Stomach (tissue), 9 donors: ENCODE measurements around the gene PPIL3. TPM values are rescaled to one million over a fixed set of nuclear protein-coding genes. Genes with fewer than 3 reads are reported as not detected.
"Not testable (repeated sequence)": the region's sequence is repeated elsewhere in the genome, so short reads cannot be mapped to it uniquely, and the experiment has no call there.

ENCODE experiments used
- DNase-seq, 2 donors: peaks; one replicate each; pipeline versions ENCODE4 v3.0.0 to v3.0.0-alpha.2; 2013 to 2019
- H3K27ac ChIP-seq, 5 donors: fragments of 200-600 bp in 4 of 5; sonication (generic) in 4 of 5; one replicate each; pipeline ENCODE4 v1.5.1; 2013 to 2019; ENCODE audit warnings: mild to moderate bottlenecking in 1 of 5, moderate library complexity in 1 of 5
- H3K27me3 ChIP-seq, 3 donors: fragments of 200-600 bp; sonication (generic); one replicate each; pipeline ENCODE4 v1.5.1; 2017 to 2019; ENCODE audit warnings: mixed run types in 1 of 3
- H3K36me3 ChIP-seq, 4 donors: fragments of 200-600 bp; sonication (generic); 1 replicate in 3 of 4; 2 replicates in 1 of 4; pipeline ENCODE4 v1.5.1; 2016 to 2019
- H3K4me1 ChIP-seq, 4 donors: fragments of 200-600 bp; sonication (generic); one replicate each; pipeline ENCODE4 v1.5.1; 2016 to 2019
- H3K4me3 ChIP-seq, 4 donors: fragments of 200-600 bp; sonication (generic) in 3 of 4; one replicate each; pipeline ENCODE4 v1.5.1; 2016 to 2019; ENCODE audit warnings: mild to moderate bottlenecking in 1 of 4
- H3K9me3 ChIP-seq, 4 donors: fragments of 200-600 bp; sonication (generic); one replicate each; pipeline ENCODE4 v1.5.1; 2016 to 2019
- EP300 ChIP-seq: sonication (generic); formaldehyde crosslinking; IDR thresholded peaks from one replicate; pipeline ENCODE4 v1.6.1; 2017; ENCODE audit warnings: antibody characterized with exemption
- POLR2A ChIP-seq, 4 donors: fragments of 450-650 bp; IDR thresholded peaks; one replicate each; pipeline ENCODE4 v1.6.1; 2016; ENCODE audit warnings: antibody characterized with exemption in 4 of 4, control low read depth in 2 of 4, mild to moderate bottlenecking in 1 of 4, moderate library complexity in 1 of 4
- POLR2AphosphoS5 ChIP-seq, 3 donors: sonication (generic); formaldehyde crosslinking; IDR thresholded peaks; one replicate each; pipeline ENCODE4 v1.6.1; 2016; ENCODE audit warnings: antibody characterized with exemption in 3 of 3
- WGBS, 5 donors: extraction: QIAGEN DNeasy Blood & Tissue Kit in 3 of 5; methylation state at CpG; one replicate each; pipeline versions ENCODE4 v1.1.5 to v1.1.7; 2013 to 2018; 5-methylcytosine and 5-hydroxymethylcytosine counted together
- intact Hi-C: fragments of 100-400 bp; cut with DNase I; formaldehyde crosslinking; loops from one replicate; pipeline ENCODE4 v1.15.1; 2023; ENCODE audit warnings: low total_unique reads
- polyA plus RNA-seq, 3 donors: library from polyadenylated mRNA; stranded (reverse); fragments of 200-250 nt; gene quantifications; one replicate each; pipeline ENCODE4 v1.2.3, GENCODE V29; 2013
- total RNA-seq, 5 donors: library from RNA; depleted of rRNA; stranded (reverse); fragments of >200 nt; gene quantifications; one replicate each; pipeline versions ENCODE4 v1.1.0 to v1.2.3, GENCODE V29; 2014 to 2016
- TF ChIP-seq, protein P1 (sequence below), 7 experiments: fragments of 450-650 bp in 4 of 7; fragments of 200-600 bp in 3 of 7; sonication (generic) in 3 of 7; IDR thresholded peaks; one replicate each; pipeline ENCODE4 v1.5.1; 2016 to 2019; ENCODE audit warnings: antibody characterized with exemption in 7 of 7, control low read depth in 2 of 7, mild to moderate bottlenecking in 1 of 7
- donor health status: healthy with polysubstance abuse.
- donor health status: Bipolar disorder and iron deficiency.
- donor health status: healthy.

PPIL3 gene
- total and polyA plus RNA-seq, 8 donors = 5.5 to 51.2 (median 24.4) TPM; not detected in 2

DNA sequence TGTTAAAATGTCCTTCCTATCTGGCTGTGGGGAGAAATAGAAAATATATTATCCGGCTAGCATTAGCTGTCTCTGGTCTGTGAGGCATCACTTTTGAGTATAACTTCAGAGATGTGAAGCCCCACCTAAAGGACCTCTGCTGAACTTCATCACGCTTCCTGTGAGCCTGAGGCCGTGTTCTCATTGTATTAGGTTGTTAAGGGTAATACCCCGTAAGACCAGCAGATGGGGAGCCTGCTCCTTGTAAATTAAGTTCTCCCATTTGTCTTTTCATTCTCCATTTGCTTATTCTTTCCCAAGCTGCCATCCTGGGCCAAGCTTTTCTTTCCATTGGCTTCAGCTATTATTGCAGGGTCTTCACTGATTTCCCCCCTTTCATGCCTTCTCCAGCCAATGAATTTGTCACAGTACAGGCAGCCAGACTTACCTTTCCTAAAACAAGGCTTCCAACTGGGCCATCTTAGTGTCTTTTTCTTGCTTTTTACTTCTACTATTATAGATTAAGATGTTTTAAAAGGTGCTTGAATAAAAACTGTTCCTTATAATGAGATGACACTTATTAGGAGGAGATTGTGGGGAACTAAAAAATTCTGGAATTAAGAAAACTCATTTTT lies 12.7 kb upstream of the PPIL3 start:
- DNase-seq = peak; percentile 72 to 92
- Histone ChIP-seq H3K27me3 (no peaks in the 10 kb centered on the region), H3K4me3 (no peak overlapping the region), H3K27ac (no peak overlapping the region), H3K4me1 (peaks cover 0 to 16% (median 6%) of the 10 kb centered on the region in 4 donors), H3K36me3 (peaks cover 20 to 79% (median 74%) of the 10 kb centered on the region in 4 donors), H3K9me3 (no peaks in the 10 kb centered on the region)
- 4 to 10% (median 8%) methylated on average over 4 of the region's 4 CpGs for WGBS, 5 donors
- intact Hi-C loops = loop anchor here (10.0 kb wide), 1 partner anchor 153 kb away; no protein-coding TSS in a partner anchor
- TF ChIP-seq POLR2AphosphoS5 (IDR thresholded peaks at IDR 0.05) (peak in 1 of 3 donors; percentile 43), POLR2A (IDR thresholded peaks at IDR 0.05) (no peak), EP300 (no peak)
- TF ChIP-seq, protein P1, sequence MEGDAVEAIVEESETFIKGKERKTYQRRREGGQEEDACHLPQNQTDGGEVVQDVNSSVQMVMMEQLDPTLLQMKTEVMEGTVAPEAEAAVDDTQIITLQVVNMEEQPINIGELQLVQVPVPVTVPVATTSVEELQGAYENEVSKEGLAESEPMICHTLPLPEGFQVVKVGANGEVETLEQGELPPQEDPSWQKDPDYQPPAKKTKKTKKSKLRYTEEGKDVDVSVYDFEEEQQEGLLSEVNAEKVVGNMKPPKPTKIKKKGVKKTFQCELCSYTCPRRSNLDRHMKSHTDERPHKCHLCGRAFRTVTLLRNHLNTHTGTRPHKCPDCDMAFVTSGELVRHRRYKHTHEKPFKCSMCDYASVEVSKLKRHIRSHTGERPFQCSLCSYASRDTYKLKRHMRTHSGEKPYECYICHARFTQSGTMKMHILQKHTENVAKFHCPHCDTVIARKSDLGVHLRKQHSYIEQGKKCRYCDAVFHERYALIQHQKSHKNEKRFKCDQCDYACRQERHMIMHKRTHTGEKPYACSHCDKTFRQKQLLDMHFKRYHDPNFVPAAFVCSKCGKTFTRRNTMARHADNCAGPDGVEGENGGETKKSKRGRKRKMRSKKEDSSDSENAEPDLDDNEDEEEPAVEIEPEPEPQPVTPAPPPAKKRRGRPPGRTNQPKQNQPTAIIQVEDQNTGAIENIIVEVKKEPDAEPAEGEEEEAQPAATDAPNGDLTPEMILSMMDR (IDR thresholded peaks at IDR 0.05) = peak in 5 of 7 experiments; percentile 70 to 87 (median 76)

DNA sequence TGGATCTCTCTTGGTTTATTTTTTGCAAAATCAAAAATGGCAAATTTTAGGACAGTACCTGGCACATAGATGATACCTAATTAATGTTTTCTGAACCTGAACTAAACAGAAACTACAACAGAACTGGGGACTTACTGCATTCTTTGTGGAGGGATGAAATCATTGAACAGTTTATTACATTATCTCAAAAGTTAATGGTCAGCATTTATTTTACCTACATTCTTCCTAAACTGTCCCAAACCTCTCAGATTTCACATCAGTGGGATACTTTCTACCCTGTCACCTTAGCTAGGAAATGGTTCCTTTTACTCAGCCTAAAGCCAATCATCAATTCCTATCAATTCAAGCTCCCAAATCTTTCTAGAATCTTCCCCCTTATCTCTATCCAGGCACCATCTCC lies 10.6 kb upstream of the PPIL3 start:
- TF ChIP-seq, protein P1 (IDR thresholded peaks at IDR 0.05) = no peak
- no peak for TF ChIP-seq EP300
- TF ChIP-seq POLR2A (IDR thresholded peaks at IDR 0.05) = no peak
- no peak for TF ChIP-seq POLR2AphosphoS5 (IDR thresholded peaks at IDR 0.05)
- Histone ChIP-seq H3K36me3 (peaks cover 26 to 91% (median 82%) of the 10 kb centered on the region in 4 donors), H3K27ac (no peak overlapping the region), H3K4me1 (peaks cover 0 to 28% (median 4%) of the 10 kb centered on the region in 4 donors), H3K9me3 (no peaks in the 10 kb centered on the region), H3K27me3 (no peaks in the 10 kb centered on the region), H3K4me3 (no peak overlapping the region)
- DNase-seq = no peak
- intact Hi-C loops = loop anchor here (10.0 kb wide), 1 partner anchor 275 kb away; no protein-coding TSS in a partner anchor

DNA sequence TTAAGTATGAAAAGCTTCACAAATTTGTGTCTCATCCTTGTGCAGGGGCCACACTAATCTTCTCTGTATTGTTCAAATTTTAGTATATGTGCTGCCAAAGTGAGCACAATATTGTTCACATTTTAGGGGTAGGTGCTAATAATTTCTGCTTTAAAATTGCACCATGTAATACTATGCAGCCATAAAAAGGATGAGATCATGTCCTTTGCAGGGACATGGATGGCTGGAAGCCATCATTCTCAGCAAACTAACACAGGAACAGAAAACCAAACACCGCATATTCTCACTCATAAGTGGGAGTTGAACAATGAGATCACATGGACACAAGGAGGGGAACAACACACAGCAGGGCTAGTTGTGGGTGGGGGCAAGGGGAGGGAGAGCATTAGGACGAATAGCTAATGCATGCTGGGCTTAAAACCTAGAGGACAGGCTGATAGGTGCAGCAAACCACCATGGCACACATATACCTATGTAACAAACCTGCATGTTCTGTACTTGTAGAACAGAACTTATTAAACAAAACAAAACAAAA lies 7.1 kb downstream of the PPIL3 start:
- H3K27me3 ChIP-seq, DNase-seq, intact Hi-C loops, H3K4me3 ChIP-seq, H3K4me1 ChIP-seq, H3K27ac ChIP-seq, H3K9me3 ChIP-seq: not testable (repeated sequence)
- H3K36me3 ChIP-seq = peaks cover 25 to 96% (median 90%) of the 10 kb centered on the region in 4 donors
- 75 to 86% (median 81%) methylated on average over 2 of the region's 2 CpGs for WGBS, 5 donors

DNA sequence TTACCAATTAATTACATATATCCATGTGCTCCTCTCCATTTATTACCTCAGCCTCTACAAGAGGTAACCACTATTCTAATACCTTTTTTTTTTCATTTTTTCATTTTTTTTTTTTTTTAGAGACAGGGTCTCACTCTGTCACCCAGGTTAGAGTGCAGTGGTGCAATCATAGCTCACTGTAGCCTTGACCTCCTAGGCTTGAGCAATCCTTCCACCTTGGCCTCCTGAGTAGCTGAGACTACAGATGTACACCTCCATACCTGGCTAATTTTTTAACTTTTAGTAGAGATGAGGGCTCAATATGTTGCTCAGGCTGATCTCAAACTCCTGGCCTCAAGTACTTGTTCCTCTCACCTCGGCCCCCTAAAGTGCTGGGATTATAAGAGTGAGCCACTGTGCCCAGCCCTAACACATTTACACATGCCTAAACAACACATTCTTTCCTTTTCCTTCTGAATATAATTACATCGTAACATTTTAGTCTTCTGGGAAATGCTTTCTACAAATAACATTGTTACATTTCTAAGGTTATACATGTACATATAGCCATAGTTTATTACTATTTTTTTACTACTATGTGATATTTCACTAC lies 10.5 kb downstream of the PPIL3 start:
- Histone ChIP-seq H3K36me3 (peaks cover 32 to 100% (median 96%) of the 10 kb centered on the region in 4 donors), H3K4me1 (no peaks in the 10 kb centered on the region), H3K27me3 (no peaks in the 10 kb centered on the region), H3K9me3 (no peaks in the 10 kb centered on the region), H3K27ac (no peak overlapping the region), H3K4me3 (no peak overlapping the region)
- WGBS, 5 donors = 91 to 98% (median 97%) methylated on average over 2 of the region's 2 CpGs
- no peak for DNase-seq
- TF ChIP-seq POLR2AphosphoS5 (IDR thresholded peaks at IDR 0.05) = no peak
- TF ChIP-seq POLR2A (IDR thresholded peaks at IDR 0.05) = no peak
- no peak for TF ChIP-seq EP300
- TF ChIP-seq, protein P1 (IDR thresholded peaks at IDR 0.05) = no peak
- intact Hi-C loops = no loop called here

DNA sequence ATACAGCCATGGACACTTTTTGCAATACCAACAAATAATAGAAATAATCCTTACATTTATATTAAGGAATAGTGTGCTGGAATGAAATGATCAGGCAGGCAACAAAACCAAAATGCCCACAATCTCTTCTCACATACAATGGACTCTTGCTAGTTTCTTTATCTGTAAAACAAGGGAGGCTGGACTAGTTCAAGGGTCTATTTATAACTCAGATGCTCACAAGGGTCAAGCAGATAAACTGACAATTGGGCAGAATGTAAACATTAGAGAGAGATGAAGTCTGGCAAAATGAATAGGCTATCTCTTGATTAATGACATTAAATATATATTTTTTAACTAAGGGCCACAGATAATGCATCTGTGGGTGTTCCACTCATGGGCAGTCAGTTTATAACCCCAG lies 11.4 kb downstream of the PPIL3 start:
- DNase-seq = no peak
- TF ChIP-seq, protein P1 (IDR thresholded peaks at IDR 0.05) = no peak
- TF ChIP-seq POLR2A (IDR thresholded peaks at IDR 0.05) (no peak), POLR2AphosphoS5 (IDR thresholded peaks at IDR 0.05) (no peak), EP300 (no peak)
- Histone ChIP-seq H3K27ac (no peak overlapping the region), H3K36me3 (peaks cover 38 to 100% (median 95%) of the 10 kb centered on the region in 4 donors), H3K27me3 (no peaks in the 10 kb centered on the region), H3K4me3 (no peak overlapping the region), H3K9me3 (no peaks in the 10 kb centered on the region), H3K4me1 (no peaks in the 10 kb centered on the region)
- intact Hi-C loops = no loop called here
